Fibroblast of lung (primary cell): ENCODE data around the gene GON7. TPM values are rescaled to one million over a fixed set of nuclear protein-coding genes. Genes with fewer than 3 reads are reported as not detected.

ENCODE experiments used
- DNase-seq, 2 donors: peaks; one replicate each; pipeline versions ENCODE4 v3.0.0 to v3.0.0-alpha.2; 2010; ENCODE audit warnings: low read depth in 2 of 2
- H2AFZ ChIP-seq: 2 replicates; pipeline ENCODE4 v1.5.1; 2012; ENCODE audit warnings: low read length, control low read depth, inconsistent platforms
- H3K27ac ChIP-seq: 2 replicates; pipeline ENCODE4 v1.5.1; 2011; ENCODE audit warnings: low read length, control low read depth; ENCODE audit not compliant: insufficient read depth
- H3K27me3 ChIP-seq: 2 replicates; pipeline ENCODE4 v1.5.1; 2011; ENCODE audit warnings: mild to moderate bottlenecking, low read length; ENCODE audit not compliant: control insufficient read depth, insufficient read depth
- H3K36me3 ChIP-seq: 2 replicates; pipeline ENCODE4 v1.5.1; 2011; ENCODE audit warnings: low read length; ENCODE audit not compliant: control insufficient read depth, insufficient read depth
- H3K4me1 ChIP-seq: 2 replicates; pipeline ENCODE4 v1.5.1; 2011; ENCODE audit warnings: low read length; ENCODE audit not compliant: control insufficient read depth, insufficient read depth; ENCODE audit errors: extremely low read depth
- H3K4me2 ChIP-seq: 2 replicates; pipeline ENCODE4 v1.5.1; 2011; ENCODE audit warnings: low read length, control low read depth; ENCODE audit not compliant: insufficient read depth; ENCODE audit errors: extremely low read depth
- H3K4me3 ChIP-seq, 4 experiments: fragments of 200-600 bp in 1 of 4; sonication (generic) in 1 of 4; replicated peaks in 1 of 4; 2 replicates each; pipeline ENCODE4 v1.5.1; 2011 to 2016; ENCODE audit warnings: low read length in 4 of 4, low read depth in 3 of 4, mild to moderate bottlenecking in 3 of 4, control low read depth in 2 of 4, inconsistent platforms in 1 of 4, mixed read lengths in 1 of 4; ENCODE audit not compliant: insufficient read depth in 1 of 4; ENCODE audit errors: control extremely low read depth in 1 of 4
- H3K79me2 ChIP-seq: 2 replicates; pipeline ENCODE4 v1.5.1; 2012; ENCODE audit warnings: mild to moderate bottlenecking, low read length, inconsistent platforms; ENCODE audit not compliant: control insufficient read depth, insufficient read depth
- H3K9ac ChIP-seq: 2 replicates; pipeline ENCODE4 v1.5.1; 2011; ENCODE audit warnings: mild to moderate bottlenecking, low read length, control low read depth; ENCODE audit not compliant: insufficient read depth
- H3K9me3 ChIP-seq: 2 replicates; pipeline ENCODE4 v1.5.1; 2012; ENCODE audit warnings: low read depth, low read length; ENCODE audit not compliant: control insufficient read depth, insufficient read depth
- H4K20me1 ChIP-seq: 2 replicates; pipeline ENCODE4 v1.5.1; 2011; ENCODE audit warnings: low read length; ENCODE audit not compliant: control insufficient read depth, insufficient read depth; ENCODE audit errors: extremely low read depth
- CTCF ChIP-seq, 2 donors: IDR thresholded peaks in 1 of 2; conservative IDR thresholded peaks in 1 of 2; 1 replicate in 1 of 2; 2 replicates in 1 of 2; pipeline ENCODE4 v1.5.1; 2011 to 2012; ENCODE audit warnings: low read length in 2 of 2, control low read depth in 1 of 2, inconsistent platforms in 1 of 2, low read depth in 1 of 2, mild to moderate bottlenecking in 1 of 2
- EZH2 ChIP-seq: IDR thresholded peaks from 2 replicates; pipeline ENCODE4 v1.5.1; 2012; ENCODE audit warnings: low read length, control low read depth, mild to moderate bottlenecking; ENCODE audit errors: missing control alignments
- polyA plus RNA-seq, 2 donors: library from polyadenylated mRNA; depleted of rRNA in 1 of 2; stranded (reverse) in 1 of 2; unstranded in 1 of 2; fragments of >200 nt; gene quantifications; 2 replicates each; pipeline ENCODE4 v1.2.1, GENCODE V29; 2011 to 2012; ENCODE audit warnings: missing spikeins in 1 of 2
- total RNA-seq: library from RNA; depleted of rRNA; stranded (reverse); fragments of >200 nt; gene quantifications from 2 replicates; pipeline ENCODE4 v1.2.1, GENCODE V29; 2014

GON7 gene
- total and polyA plus RNA-seq, 2 donors (not counting 1 experiment from before 2014, with no cell fraction given): 13.1 to 17.2 TPM

- H3K27me3 ChIP-seq: no peaks in the 10 kb centered on the region
- H4K20me1 ChIP-seq: no peaks in the 10 kb centered on the region
- no peak overlapping the region for H2AFZ ChIP-seq
- no peak overlapping the region for H3K9ac ChIP-seq
- TF ChIP-seq EZH2 (no peak), CTCF (conservative IDR thresholded peaks at IDR 0.05 in 1 of 2, IDR thresholded peaks at IDR 0.05 in 1 of 2; ENCODE audit: low read depth in 1 of 2, low read length in 2 of 2) (no peak)
- H3K4me3 ChIP-seq: no peak overlapping the region
- H3K36me3 ChIP-seq: no peaks in the 10 kb centered on the region
- no peak for DNase-seq
- no peaks in the 10 kb centered on the region for H3K9me3 ChIP-seq
- H3K27ac ChIP-seq: no peak overlapping the region
- H3K79me2 ChIP-seq: no peaks in the 10 kb centered on the region
- no peak overlapping the region for H3K4me2 ChIP-seq
- H3K4me1 ChIP-seq: no peaks in the 10 kb centered on the region
Observed at GRCh38 chr14:93153121-93153520, 53.7 kb downstream of the GON7 start.

Other genes starting within 250 kb of the GON7 start
- gene ITPK1, start 91.1 kb downstream of the GON7 start, total RNA-seq: 9.2 and 10.0 TPM in 2 replicates
- gene ITPK1, start 91.1 kb downstream of the GON7 start, polyA plus RNA-seq: 23.1 and 26.0 TPM in 2 replicates
- gene MOAP1, start 22.2 kb downstream of the GON7 start, total RNA-seq: 16.9 and 21.3 TPM in 2 replicates
- 12.4 and 18.5 TPM in 2 replicates for gene MOAP1, start 22.2 kb downstream of the GON7 start, polyA plus RNA-seq
- 8.5 and 11.6 TPM in 2 replicates for gene LYSET, start 21.7 kb downstream of the GON7 start, total RNA-seq
- 11.6 and 11.9 TPM in 2 replicates for gene LYSET, start 21.7 kb downstream of the GON7 start, polyA plus RNA-seq
- gene UBR7, start 191 bp upstream of the GON7 start, total RNA-seq: 27.7 and 34.0 TPM in 2 replicates
- gene UBR7, start 191 bp upstream of the GON7 start, polyA plus RNA-seq: 25.4 and 48.9 TPM in 2 replicates
- gene BTBD7, start 126.0 kb upstream of the GON7 start, total RNA-seq: 19.8 and 20.5 TPM in 2 replicates
- gene BTBD7, start 126.0 kb upstream of the GON7 start, polyA plus RNA-seq: 23.2 and 25.9 TPM in 2 replicates
- 0.33 TPM in 1 of 2 replicates, not detected in the other for gene COX8C, start 140.1 kb upstream of the GON7 start, total RNA-seq
- not detected in 2 replicates for gene COX8C, start 140.1 kb upstream of the GON7 start, polyA plus RNA-seq
- 0.17 and 0.26 TPM in 2 replicates for gene UNC79, start 223.9 kb upstream of the GON7 start, total RNA-seq
- gene UNC79, start 223.9 kb upstream of the GON7 start, polyA plus RNA-seq: 0.01 and 0.02 TPM in 2 replicates